HG02763 (cell line): Measurements from ENCODE around the gene GRIA2.

Experiments used
- ATAC-seq: cut with Tn5 transposase; IDR thresholded peaks from one replicate; pipeline ENCODE4 v1.9.1; 2021; ENCODE audit warnings: mild to moderate bottlenecking, moderate library complexity; ENCODE audit not compliant: unreplicated experiment

The GRIA2 gene

DNA sequence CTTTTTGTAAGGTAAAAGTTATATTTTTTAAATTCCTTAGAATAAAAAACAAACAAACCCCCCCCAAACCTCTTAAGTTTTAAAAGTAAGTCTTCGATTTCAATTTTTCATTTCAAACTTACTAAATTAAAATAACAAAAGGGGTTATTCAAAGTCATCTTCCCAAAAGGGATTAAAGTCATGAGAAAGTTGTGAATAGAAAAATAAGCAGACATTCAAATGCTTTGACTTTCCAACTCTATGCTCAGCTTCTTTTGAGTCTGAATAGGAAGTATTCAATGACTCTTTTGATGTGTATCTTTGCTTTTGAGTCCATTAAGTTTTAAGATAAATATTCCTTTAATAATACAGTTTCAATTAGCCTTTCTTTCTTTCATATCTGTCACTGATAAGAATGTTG, 138.3 kb downstream of the GRIA2 start:
- ATAC-seq, result no peak

DNA sequence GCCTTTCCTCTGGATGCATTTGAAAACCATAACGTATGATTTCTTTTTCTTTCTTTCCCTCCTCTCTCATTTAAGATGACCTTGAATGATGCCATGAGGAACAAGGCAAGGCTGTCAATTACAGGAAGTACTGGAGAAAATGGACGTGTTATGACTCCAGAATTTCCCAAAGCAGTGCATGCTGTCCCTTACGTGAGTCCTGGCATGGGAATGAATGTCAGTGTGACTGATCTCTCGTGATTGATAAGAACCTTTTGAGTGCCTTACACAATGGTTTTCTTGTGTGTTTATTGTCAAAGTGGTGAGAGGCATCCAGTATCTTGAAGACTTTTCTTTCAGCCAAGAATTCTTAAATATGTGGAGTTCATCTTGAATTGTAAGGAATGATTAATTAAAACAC, 142.8 kb downstream of the GRIA2 start:
- ATAC-seq, result no peak

DNA sequence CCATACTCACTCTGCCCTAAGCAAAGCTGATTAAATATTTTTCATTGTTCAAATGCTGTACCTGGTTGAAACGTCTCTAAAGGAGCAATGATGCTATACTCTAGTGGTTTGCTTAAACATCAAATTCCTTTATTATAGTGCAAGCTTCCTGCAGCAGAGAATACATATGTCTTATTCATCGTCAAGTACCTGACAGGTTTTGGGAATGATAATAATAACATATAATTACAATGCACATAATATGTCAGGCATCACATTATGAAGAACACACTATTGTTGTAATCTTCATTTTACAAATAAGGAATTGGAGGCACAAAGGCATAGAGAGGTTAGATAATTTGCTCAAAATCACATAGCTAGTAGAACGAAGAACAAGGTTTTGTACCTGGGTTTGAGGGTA, 151.6 kb downstream of the GRIA2 start:
- no peak for ATAC-seq

DNA sequence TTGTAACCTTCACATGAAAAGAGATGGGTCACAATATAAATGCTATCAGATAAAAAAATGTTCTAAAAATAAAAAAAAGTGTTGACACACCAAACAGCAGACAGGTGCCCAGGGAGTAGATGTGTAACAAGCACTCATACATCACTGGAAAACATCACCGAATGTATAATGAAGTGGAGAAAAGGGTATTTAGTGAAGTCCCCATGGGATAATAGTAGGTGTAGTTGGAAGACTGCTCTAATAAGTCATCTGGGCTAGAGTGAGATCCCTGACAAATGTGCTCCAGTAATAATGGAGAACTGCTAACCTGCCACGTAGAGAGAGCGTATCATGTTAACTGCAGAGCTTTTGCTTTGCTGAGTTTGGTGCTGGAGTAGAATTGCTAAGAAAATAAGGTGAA, 152.0 kb downstream of the GRIA2 start:
- ATAC-seq, result no peak

DNA sequence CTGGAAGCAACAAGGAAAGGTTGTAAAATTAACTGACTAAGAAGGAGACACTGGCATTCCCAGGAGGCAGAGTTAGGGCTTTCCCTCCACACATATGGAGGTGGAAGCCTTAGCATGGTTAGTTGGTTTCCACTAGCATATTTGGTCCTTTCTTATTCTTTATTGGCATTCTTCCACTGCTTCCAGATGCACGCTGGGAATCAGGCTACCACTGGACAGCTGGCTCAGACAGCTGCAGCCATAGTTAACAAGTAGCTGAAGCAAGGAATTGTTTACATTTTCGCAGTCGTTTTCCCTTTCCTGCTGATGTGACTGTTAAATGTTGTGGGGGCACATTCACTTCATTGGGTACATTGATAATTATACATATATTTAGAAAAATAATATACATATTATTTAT, 169.2 kb downstream of the GRIA2 start:
- no peak for ATAC-seq

DNA sequence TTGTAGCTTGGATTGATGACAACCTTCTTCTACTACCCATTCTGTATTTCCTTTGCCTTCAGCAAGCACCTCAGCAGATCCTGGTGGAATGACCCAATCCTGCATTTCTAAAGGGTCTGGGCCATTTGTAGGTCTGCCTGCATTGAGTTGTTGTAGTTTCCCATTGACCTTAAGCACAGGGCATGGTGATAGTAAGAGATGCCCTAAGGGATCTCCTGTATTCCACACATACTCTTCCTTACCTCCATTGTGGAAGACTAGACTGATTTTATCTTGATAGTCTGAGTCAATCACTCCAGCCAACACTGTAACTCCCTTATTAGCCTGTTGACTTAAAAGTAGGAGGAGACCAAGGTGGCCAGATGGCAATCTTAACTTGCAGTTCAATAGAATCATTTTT, 184.5 kb downstream of the GRIA2 start:
- no peak for ATAC-seq
